Stimulated activated naive B cell treated with anti-CD40 and anti-IgM and Interleukin-4, amounts not matched to agents 10 μg/mL and 1 μg/mL and 100 μg/mL, for 72 hours (primary cell): ENCODE data around the gene GPHN.
"Not testable (repeated sequence)": the region's sequence is repeated elsewhere in the genome, so short reads cannot be mapped to it uniquely, and the experiment has no call there.

ENCODE experiments used
- ATAC-seq, 2 donors: fragments of 150-1000 bp; cut with Tn5 transposase; replicated peaks; 2 replicates each; pipeline ENCODE4 v1.10.0; 2021; ENCODE audit warnings: moderate library complexity in 1 of 2
- DNase-seq: peaks from one replicate; pipeline ENCODE4 v3.0.0; 2021
- H3K27ac Mint-ChIP-seq: one replicate; pipeline ENCODE4 v1.8.0; 2022; ENCODE audit warnings: mild to moderate bottlenecking, mixed read lengths
- H3K27me3 Mint-ChIP-seq, 2 donors: one replicate each; pipeline ENCODE4 v1.8.0; 2022; ENCODE audit warnings: mixed read lengths in 2 of 2
- H3K36me3 Mint-ChIP-seq, 2 donors: one replicate each; pipeline ENCODE4 v1.8.0; 2022; ENCODE audit warnings: mixed read lengths in 2 of 2, mild to moderate bottlenecking in 1 of 2
- H3K4me1 Mint-ChIP-seq, 2 donors: one replicate each; pipeline ENCODE4 v1.8.0; 2022; ENCODE audit warnings: mixed read lengths in 2 of 2, mild to moderate bottlenecking in 1 of 2
- H3K4me3 Mint-ChIP-seq, 2 donors: one replicate each; pipeline ENCODE4 v1.8.0; 2022; ENCODE audit warnings: mild to moderate bottlenecking in 2 of 2, mixed read lengths in 2 of 2, moderate library complexity in 1 of 2
- H3K9me3 Mint-ChIP-seq, 2 donors: one replicate each; pipeline ENCODE4 v1.8.0; 2022; ENCODE audit warnings: mixed read lengths in 2 of 2, mild to moderate bottlenecking in 1 of 2

Gene GPHN

GRCh38 chr14:66511849-66512248 lies 3.9 kb downstream of the GPHN start:
- Mint-ChIP-seq H3K27ac (no peak overlapping the region), H3K4me1 (peaks cover 7 to 40% of the 10 kb centered on the region in 2 donors), H3K27me3 (peaks cover 6 to 10% of the 10 kb centered on the region in 2 donors), H3K4me3 (no peak overlapping the region), H3K36me3 (no peaks in the 10 kb centered on the region), H3K9me3 (no peaks in the 10 kb centered on the region)
- DNase-seq (no peak), ATAC-seq (no peak)

GRCh38 chr14:66514213-66514612 lies 6.3 kb downstream of the GPHN start:
- H3K27me3 Mint-ChIP-seq: peaks cover 4 to 10% of the 10 kb centered on the region in 2 donors
- DNase-seq: no peak
- H3K4me3 Mint-ChIP-seq: no peak overlapping the region
- peaks cover 7 to 35% of the 10 kb centered on the region in 2 donors for H3K4me1 Mint-ChIP-seq
- peaks cover 3 to 4% of the 10 kb centered on the region in 2 donors for H3K36me3 Mint-ChIP-seq
- ATAC-seq: no peak
- H3K27ac Mint-ChIP-seq: no peak overlapping the region
- no peaks in the 10 kb centered on the region for H3K9me3 Mint-ChIP-seq

- Mint-ChIP-seq H3K9me3 (peaks cover 5 to 17% of the 10 kb centered on the region in 2 donors), H3K27me3 (no peaks in the 10 kb centered on the region), H3K4me1 (peaks cover 29 to 31% of the 10 kb centered on the region in 2 donors), H3K36me3 (peaks cover 5 to 14% of the 10 kb centered on the region in 2 donors), H3K27ac (no peak overlapping the region), H3K4me3 (no peak overlapping the region)
- DNase-seq (peak; percentile 12), ATAC-seq (peak; percentile 42 to 78)
Measured at GRCh38 chr14:66530526-66530925, 22.6 kb downstream of the GPHN start.

- Mint-ChIP-seq H3K27ac (no peak overlapping the region), H3K9me3 (peaks cover 0 to 1% of the 10 kb centered on the region in 2 donors), H3K27me3 (no peaks in the 10 kb centered on the region), H3K36me3 (peaks cover 0 to 1% of the 10 kb centered on the region in 2 donors), H3K4me3 (no peak overlapping the region), H3K4me1 (peaks cover 6 to 7% of the 10 kb centered on the region in 2 donors)
- ATAC-seq: no peak
- no peak for DNase-seq
Measured at GRCh38 chr14:66539034-66539433, 31.1 kb downstream of the GPHN start.

GRCh38 chr14:66540038-66540437 lies 32.1 kb downstream of the GPHN start:
- H3K27ac Mint-ChIP-seq: no peak overlapping the region

GRCh38 chr14:66541627-66542026 lies 33.7 kb downstream of the GPHN start:
- Mint-ChIP-seq H3K27ac (no peak overlapping the region), H3K9me3 (peaks cover 0 to 1% of the 10 kb centered on the region in 2 donors), H3K36me3 (peaks cover 0 to 3% of the 10 kb centered on the region in 2 donors), H3K4me1 (peaks cover 5 to 6% of the 10 kb centered on the region in 2 donors), H3K4me3 (no peak overlapping the region), H3K27me3 (no peaks in the 10 kb centered on the region)
- no peak for DNase-seq
- ATAC-seq: no peak

More at GRCh38 chr14:66540038-66540437, 32.1 kb downstream of the GPHN start:
- Mint-ChIP-seq H3K27me3 (no peaks in the 10 kb centered on the region), H3K4me3 (no peak overlapping the region), H3K9me3 (peaks cover 0 to 1% of the 10 kb centered on the region in 2 donors), H3K4me1 (peaks cover 6 to 7% of the 10 kb centered on the region in 2 donors), H3K36me3 (peaks cover 0 to 1% of the 10 kb centered on the region in 2 donors)
- DNase-seq (no peak), ATAC-seq (no peak)

GRCh38 chr14:66543996-66544395 lies 36.0 kb downstream of the GPHN start:
- no peak overlapping the region for H3K4me3 Mint-ChIP-seq
- H3K27me3 Mint-ChIP-seq: no peaks in the 10 kb centered on the region
- no peak for DNase-seq
- H3K9me3 Mint-ChIP-seq: no peaks in the 10 kb centered on the region
- ATAC-seq: no peak
- peaks cover 0 to 5% of the 10 kb centered on the region in 2 donors for H3K4me1 Mint-ChIP-seq
- H3K36me3 Mint-ChIP-seq: peaks cover 0 to 4% of the 10 kb centered on the region in 2 donors
- no peak overlapping the region for H3K27ac Mint-ChIP-seq

GRCh38 chr14:66545191-66545590 lies 37.2 kb downstream of the GPHN start:
- H3K27me3 Mint-ChIP-seq, H3K4me3 Mint-ChIP-seq, H3K36me3 Mint-ChIP-seq, ATAC-seq, H3K9me3 Mint-ChIP-seq, DNase-seq, H3K27ac Mint-ChIP-seq, H3K4me1 Mint-ChIP-seq: not testable (repeated sequence)

GRCh38 chr14:66545751-66546150 lies 37.8 kb downstream of the GPHN start:
- not testable (repeated sequence) for ATAC-seq

GRCh38 chr14:66563731-66564130 lies 55.8 kb downstream of the GPHN start:
- ATAC-seq: no peak
- Mint-ChIP-seq H3K27ac (no peak overlapping the region), H3K4me1 (peaks cover 8 to 24% of the 10 kb centered on the region in 2 donors), H3K9me3 (no peaks in the 10 kb centered on the region), H3K36me3 (peaks cover 2 to 4% of the 10 kb centered on the region in 2 donors), H3K4me3 (no peak overlapping the region), H3K27me3 (no peaks in the 10 kb centered on the region)
- no peak for DNase-seq

More at GRCh38 chr14:66545751-66546150, 37.8 kb downstream of the GPHN start:
- not testable (repeated sequence) for H3K27ac Mint-ChIP-seq, H3K4me3 Mint-ChIP-seq, H3K36me3 Mint-ChIP-seq, H3K4me1 Mint-ChIP-seq, DNase-seq, H3K27me3 Mint-ChIP-seq, H3K9me3 Mint-ChIP-seq

GRCh38 chr14:66568220-66568619 lies 60.3 kb downstream of the GPHN start:
- no peak overlapping the region for H3K27ac Mint-ChIP-seq
- no peak for DNase-seq
- ATAC-seq: no peak
- peaks cover 11 to 23% of the 10 kb centered on the region in 2 donors for H3K36me3 Mint-ChIP-seq
- H3K4me3 Mint-ChIP-seq: no peak overlapping the region
- H3K27me3 Mint-ChIP-seq: no peaks in the 10 kb centered on the region
- H3K9me3 Mint-ChIP-seq: peaks cover 10 to 14% of the 10 kb centered on the region in 2 donors
- peaks cover 8 to 38% of the 10 kb centered on the region in 2 donors for H3K4me1 Mint-ChIP-seq

- no peak for DNase-seq
- H3K36me3 Mint-ChIP-seq: peaks cover 27 to 39% of the 10 kb centered on the region in 2 donors
- no peak for ATAC-seq
Measured at GRCh38 chr14:66572826-66573225, 64.9 kb downstream of the GPHN start.

GRCh38 chr14:66575014-66575413 lies 67.1 kb downstream of the GPHN start:
- Mint-ChIP-seq H3K27me3 (no peaks in the 10 kb centered on the region), H3K9me3 (peaks cover 24 to 34% of the 10 kb centered on the region in 2 donors), H3K4me1 (peaks cover 0 to 14% of the 10 kb centered on the region in 2 donors), H3K27ac (no peak overlapping the region), H3K4me3 (no peak overlapping the region), H3K36me3 (peaks cover 34 to 43% of the 10 kb centered on the region in 2 donors)
- DNase-seq (no peak), ATAC-seq (no peak)

More at GRCh38 chr14:66572826-66573225, 64.9 kb downstream of the GPHN start:
- Mint-ChIP-seq H3K4me1 (peaks cover 0 to 14% of the 10 kb centered on the region in 2 donors), H3K27ac (no peak overlapping the region), H3K4me3 (no peak overlapping the region), H3K27me3 (no peaks in the 10 kb centered on the region), H3K9me3 (peaks cover 19 to 23% of the 10 kb centered on the region in 2 donors)

- peaks cover 0 to 14% of the 10 kb centered on the region in 2 donors for H3K4me1 Mint-ChIP-seq
- ATAC-seq (no peak), DNase-seq (no peak)
- H3K9me3 Mint-ChIP-seq: peaks cover 23 to 34% of the 10 kb centered on the region in 2 donors
- H3K36me3 Mint-ChIP-seq: peaks cover 34 to 40% of the 10 kb centered on the region in 2 donors
- no peaks in the 10 kb centered on the region for H3K27me3 Mint-ChIP-seq
- H3K27ac Mint-ChIP-seq: no peak overlapping the region
- H3K4me3 Mint-ChIP-seq: no peak overlapping the region
Measured at GRCh38 chr14:66575939-66576338, 68.0 kb downstream of the GPHN start.

GRCh38 chr14:66587753-66588152 lies 79.8 kb downstream of the GPHN start:
- H3K27me3 Mint-ChIP-seq, H3K27ac Mint-ChIP-seq, H3K4me3 Mint-ChIP-seq, ATAC-seq, H3K4me1 Mint-ChIP-seq, DNase-seq: not testable (repeated sequence)
- Mint-ChIP-seq H3K9me3 (peaks cover 26% of the 10 kb centered on the region in 2 donors), H3K36me3 (peaks cover 9 to 30% of the 10 kb centered on the region in 2 donors)
